NCI-H1417 treated with DMSO at 0.1 percent for 48 hours (cell line): ENCODE data around the gene PROK1.
A peak's percentile ranks its signal among the peaks of the same experiment; 100 is the strongest.
"Not testable (repeated sequence)": the region's sequence is repeated elsewhere in the genome, so short reads cannot be mapped to it uniquely, and the experiment has no call there.

ENCODE experiments used
- DNase-seq: peaks from one replicate; lab custom pipeline; 2025; lab: John Stamatoyannopoulos, UW

The PROK1 gene

GRCh38 chr1:110450929-110451328 lies at the start of gene PROK1:
TSS of gene PROK1 (plus strand) at chr1:110451149. CDS start at chr1:110451217, 68 bp downstream.
- no peak for DNase-seq

GRCh38 chr1:110403805-110404204 lies 47.1 kb upstream of the PROK1 start:
- no peak for DNase-seq

- DNase-seq = no peak
Observed at GRCh38 chr1:110404401-110404800, 46.5 kb upstream of the PROK1 start.

- DNase-seq = not testable (repeated sequence)
Observed at GRCh38 chr1:110406407-110406806, 44.5 kb upstream of the PROK1 start.

GRCh38 chr1:110407260-110408210 lies 43.4 kb upstream of the PROK1 start, which contains the start of gene LAMTOR5:
TSS of gene LAMTOR5 (minus strand) at chr1:110407694. CDS start at chr1:110407620, 74 bp downstream.
- peak; percentile 45 for DNase-seq

- DNase-seq = no peak
Observed at GRCh38 chr1:110408488-110408887, 42.5 kb upstream of the PROK1 start.

GRCh38 chr1:110409316-110409715 lies 41.6 kb upstream of the PROK1 start:
- DNase-seq = no peak

- DNase-seq = no peak
Observed at GRCh38 chr1:110411173-110411735, 39.7 kb upstream of the PROK1 start.

- DNase-seq = no peak
Observed at GRCh38 chr1:110412576-110412975, 38.4 kb upstream of the PROK1 start.

- DNase-seq = not testable (repeated sequence)
Observed at GRCh38 chr1:110413045-110413444, 37.9 kb upstream of the PROK1 start.

- DNase-seq = no peak
Observed at GRCh38 chr1:110418729-110419128, 32.2 kb upstream of the PROK1 start.

GRCh38 chr1:110420023-110420662 lies 30.8 kb upstream of the PROK1 start:
- DNase-seq = no peak

- no peak for DNase-seq
Observed at GRCh38 chr1:110420874-110421793, 29.8 kb upstream of the PROK1 start.

GRCh38 chr1:110424699-110425611 lies 26.0 kb upstream of the PROK1 start:
- DNase-seq = no peak

- no peak for DNase-seq
Observed at GRCh38 chr1:110425612-110426152, 25.3 kb upstream of the PROK1 start.

GRCh38 chr1:110426854-110427253 lies 24.1 kb upstream of the PROK1 start:
- DNase-seq = no peak

- no peak for DNase-seq
Observed at GRCh38 chr1:110428946-110429345, 22.0 kb upstream of the PROK1 start.

- DNase-seq = no peak
Observed at GRCh38 chr1:110430366-110430765, 20.6 kb upstream of the PROK1 start.

GRCh38 chr1:110430901-110431300 lies 20.0 kb upstream of the PROK1 start:
- no peak for DNase-seq

- no peak for DNase-seq
Observed at GRCh38 chr1:110433213-110433612, 17.7 kb upstream of the PROK1 start.
